Neural progenitor cell (in vitro differentiated cells): ENCODE measurements around the gene MKNK1. TPM values are rescaled to one million over a fixed set of nuclear protein-coding genes. Genes with fewer than 3 reads are reported as not detected.
A peak's percentile ranks its signal among the peaks of the same experiment; 100 is the strongest.

Experiments
- DNase-seq: peaks from one replicate; pipeline ENCODE4 v3.0.0-alpha.2; 2016; ENCODE audit warnings: low spot score
- H2AFZ ChIP-seq: fragments of 200-600 bp; sonication (generic); replicated peaks from 2 replicates; pipeline ENCODE4 v1.6.1; 2016; ENCODE audit warnings: antibody characterized with exemption
- H3F3A ChIP-seq: fragments of 200-600 bp; sonication (generic); 2 replicates; pipeline ENCODE4 v1.6.1; 2016; ENCODE audit warnings: antibody characterized with exemption, low read depth
- H3K27ac ChIP-seq: fragments of 200-600 bp; sonication (generic); 2 replicates; pipeline ENCODE4 v1.5.1; 2016; ENCODE audit warnings: mild to moderate bottlenecking
- H3K27me3 ChIP-seq: fragments of 200-600 bp; sonication (generic); 2 replicates; pipeline ENCODE4 v1.6.1; 2016; ENCODE audit warnings: mild to moderate bottlenecking, moderate library complexity
- H3K36me3 ChIP-seq: fragments of 200-600 bp; sonication (generic); 2 replicates; pipeline ENCODE4 v1.5.1; 2016
- H3K4me1 ChIP-seq: fragments of 200-600 bp; sonication (generic); 2 replicates; pipeline ENCODE4 v1.6.1; 2016; ENCODE audit warnings: mixed run types
- H3K4me2 ChIP-seq: fragments of 200-600 bp; sonication (generic); 2 replicates; pipeline ENCODE4 v1.6.1; 2016
- H3K4me3 ChIP-seq: fragments of 200-600 bp; sonication (generic); 2 replicates; pipeline ENCODE4 v1.5.1; 2016
- H3K79me2 ChIP-seq: fragments of 200-600 bp; sonication (generic); 2 replicates; pipeline ENCODE4 v1.6.1; 2016; ENCODE audit warnings: low read depth
- H3K9ac ChIP-seq: fragments of 200-600 bp; sonication (generic); 2 replicates; pipeline ENCODE4 v1.6.1; 2016
- H3K9me3 ChIP-seq: fragments of 200-600 bp; sonication (generic); 2 replicates; pipeline ENCODE4 v1.5.1; 2016; ENCODE audit warnings: low read depth
- H4K20me1 ChIP-seq: fragments of 200-600 bp; sonication (generic); 2 replicates; pipeline ENCODE4 v1.6.1; 2016; ENCODE audit warnings: low read depth
- H3K27ac Mint-ChIP-seq: 3 replicates; pipeline ENCODE4 v1.8.0; 2021; ENCODE audit warnings: mixed read lengths
- H3K27me3 Mint-ChIP-seq: 2 replicates; pipeline ENCODE4 v1.8.0; 2022; ENCODE audit warnings: low read depth, mild to moderate bottlenecking, inconsistent platforms, moderate library complexity, mixed read lengths; ENCODE audit not compliant: insufficient read depth
- H3K36me3 Mint-ChIP-seq: 3 replicates; pipeline ENCODE4 v1.8.0; 2021; ENCODE audit warnings: mixed read lengths
- H3K4me1 Mint-ChIP-seq: 3 replicates; pipeline ENCODE4 v1.8.0; 2021; ENCODE audit warnings: mixed read lengths
- H3K4me3 Mint-ChIP-seq: 3 replicates; pipeline ENCODE4 v1.8.0; 2021; ENCODE audit warnings: mild to moderate bottlenecking, moderate library complexity, mixed read lengths
- H3K9me3 Mint-ChIP-seq: 3 replicates; pipeline ENCODE4 v1.8.0; 2020; ENCODE audit warnings: mixed read lengths
- EZH2 ChIP-seq: fragments of 200-600 bp; sonication (generic); IDR thresholded peaks from 2 replicates; pipeline ENCODE4 v1.6.1; 2017; ENCODE audit warnings: antibody characterized with exemption, mild to moderate bottlenecking, moderate library complexity
- EZH2phosphoT487 ChIP-seq: fragments of 200-600 bp; sonication (generic); IDR thresholded peaks from 2 replicates; pipeline ENCODE4 v1.6.1; 2017; ENCODE audit warnings: antibody characterized with exemption
- total RNA-seq: library from RNA; depleted of rRNA; stranded (reverse); fragments of >200 nt; gene quantifications from 2 replicates; pipeline ENCODE4 v1.2.3, GENCODE V29; 2015; ENCODE audit warnings: low replicate concordance
- TF ChIP-seq, protein P1 (sequence below): fragments of 200-600 bp; sonication (generic); IDR thresholded peaks from 2 replicates; pipeline ENCODE4 v1.5.1; 2017; ENCODE audit warnings: antibody characterized with exemption, mild to moderate bottlenecking

Gene MKNK1
- total RNA-seq, 1 donor from 2014 or later: 10.5 TPM

DNA sequence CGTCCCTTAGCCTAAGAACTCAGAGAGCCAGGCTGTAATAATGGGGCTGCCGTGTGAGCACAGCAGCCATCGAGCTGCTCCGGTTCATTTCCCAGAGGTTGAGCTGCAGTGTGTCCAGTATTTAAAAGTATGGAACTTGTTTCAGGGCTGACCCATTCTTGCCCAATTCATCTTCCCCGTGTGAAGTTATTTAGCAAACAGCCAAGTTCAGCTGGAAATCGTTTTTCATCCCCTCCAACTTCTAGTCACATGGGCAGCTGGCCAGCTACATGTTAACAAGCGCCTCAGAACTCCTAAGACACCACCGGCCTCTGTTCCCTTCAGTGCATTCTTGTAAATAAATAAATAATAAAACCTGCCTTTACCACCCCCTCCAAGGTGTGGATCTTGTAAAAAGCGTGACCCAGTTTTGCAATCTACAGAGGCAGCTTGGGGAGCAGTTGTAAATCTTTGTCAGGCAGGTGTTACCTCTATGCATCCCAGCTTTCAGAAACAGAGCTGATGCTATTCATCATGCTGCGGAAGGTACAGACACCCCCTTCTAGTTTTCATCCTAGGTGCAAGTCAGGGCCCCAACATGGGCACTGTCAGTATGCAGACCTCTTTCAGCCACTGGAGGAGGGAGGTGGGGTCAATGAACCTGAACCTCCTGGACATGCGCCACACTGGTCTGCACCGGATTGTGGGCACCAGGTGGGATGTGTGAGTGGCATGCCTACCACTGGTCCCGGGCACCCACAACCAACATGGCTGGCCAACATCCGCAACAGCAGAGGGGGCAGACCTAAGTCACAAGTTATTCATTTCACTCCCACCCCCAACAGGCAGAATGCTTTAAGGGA is 34.0 kb downstream of the MKNK1 start:
- Histone ChIP-seq H3K27me3 (no peaks in the 10 kb centered on the region), H4K20me1 (peaks cover 4% of the 10 kb centered on the region), H3K9ac (no peak overlapping the region), H3K9me3 (no peaks in the 10 kb centered on the region), H3K4me3 (no peak overlapping the region), H3K27ac (no peak overlapping the region), H3K36me3 (no peaks in the 10 kb centered on the region), H2AFZ (no peak overlapping the region), H3F3A (peaks cover 33% of the 10 kb centered on the region), H3K4me2 (no peak overlapping the region), H3K4me1 (peaks cover 24% of the 10 kb centered on the region), H3K79me2 (no peaks in the 10 kb centered on the region)
- DNase-seq: no peak
- H3K9me3 Mint-ChIP-seq: no peaks in the 10 kb centered on the region
- no peak overlapping the region for H3K27ac Mint-ChIP-seq
- H3K36me3 Mint-ChIP-seq: peaks cover 5% of the 10 kb centered on the region
- H3K4me3 Mint-ChIP-seq: no peak overlapping the region
- TF ChIP-seq EZH2phosphoT487 (no peak), EZH2 (no peak)
- TF ChIP-seq, protein P1, sequence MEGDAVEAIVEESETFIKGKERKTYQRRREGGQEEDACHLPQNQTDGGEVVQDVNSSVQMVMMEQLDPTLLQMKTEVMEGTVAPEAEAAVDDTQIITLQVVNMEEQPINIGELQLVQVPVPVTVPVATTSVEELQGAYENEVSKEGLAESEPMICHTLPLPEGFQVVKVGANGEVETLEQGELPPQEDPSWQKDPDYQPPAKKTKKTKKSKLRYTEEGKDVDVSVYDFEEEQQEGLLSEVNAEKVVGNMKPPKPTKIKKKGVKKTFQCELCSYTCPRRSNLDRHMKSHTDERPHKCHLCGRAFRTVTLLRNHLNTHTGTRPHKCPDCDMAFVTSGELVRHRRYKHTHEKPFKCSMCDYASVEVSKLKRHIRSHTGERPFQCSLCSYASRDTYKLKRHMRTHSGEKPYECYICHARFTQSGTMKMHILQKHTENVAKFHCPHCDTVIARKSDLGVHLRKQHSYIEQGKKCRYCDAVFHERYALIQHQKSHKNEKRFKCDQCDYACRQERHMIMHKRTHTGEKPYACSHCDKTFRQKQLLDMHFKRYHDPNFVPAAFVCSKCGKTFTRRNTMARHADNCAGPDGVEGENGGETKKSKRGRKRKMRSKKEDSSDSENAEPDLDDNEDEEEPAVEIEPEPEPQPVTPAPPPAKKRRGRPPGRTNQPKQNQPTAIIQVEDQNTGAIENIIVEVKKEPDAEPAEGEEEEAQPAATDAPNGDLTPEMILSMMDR: no peak
- H3K27me3 Mint-ChIP-seq: peaks cover 2% of the 10 kb centered on the region
- peaks cover 21% of the 10 kb centered on the region for H3K4me1 Mint-ChIP-seq

DNA sequence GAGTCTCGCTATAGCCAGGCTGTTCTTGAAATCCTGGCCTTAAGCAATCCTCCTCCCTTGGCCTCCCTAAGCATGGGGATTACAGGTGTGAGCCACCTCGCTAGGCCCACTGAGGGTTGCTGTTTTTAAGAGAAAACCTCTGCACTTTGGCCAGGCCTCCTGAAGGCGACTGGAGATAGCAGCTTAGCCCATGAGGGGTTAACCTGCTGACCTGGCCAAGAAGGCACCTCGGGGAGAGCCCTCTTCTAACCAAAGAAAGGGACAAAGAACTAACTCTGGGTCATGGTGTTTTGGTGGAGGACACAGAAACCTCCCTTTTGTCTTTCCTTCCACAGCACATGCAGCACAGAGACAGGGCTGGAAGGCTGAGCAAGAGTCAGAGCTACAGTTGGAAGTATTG is 35.0 kb downstream of the MKNK1 start:
- Histone ChIP-seq H3K4me2 (peak overlapping the region; percentile 36), H4K20me1 (peaks cover 4% of the 10 kb centered on the region), H3K4me3 (no peak overlapping the region), H2AFZ (peak overlapping the region; percentile 7), H3K4me1 (peaks cover 18% of the 10 kb centered on the region), H3K79me2 (no peaks in the 10 kb centered on the region), H3K27ac (no peak overlapping the region), H3K27me3 (no peaks in the 10 kb centered on the region), H3F3A (peaks cover 23% of the 10 kb centered on the region), H3K9ac (no peak overlapping the region), H3K36me3 (no peaks in the 10 kb centered on the region), H3K9me3 (no peaks in the 10 kb centered on the region)
- Mint-ChIP-seq H3K9me3 (no peaks in the 10 kb centered on the region), H3K36me3 (peaks cover 8% of the 10 kb centered on the region), H3K27me3 (peaks cover 2% of the 10 kb centered on the region), H3K4me3 (no peak overlapping the region), H3K27ac (no peak overlapping the region), H3K4me1 (peaks cover 18% of the 10 kb centered on the region)
- TF ChIP-seq, protein P1: no peak
- TF ChIP-seq EZH2phosphoT487 (no peak), EZH2 (no peak)
- no peak for DNase-seq

DNA sequence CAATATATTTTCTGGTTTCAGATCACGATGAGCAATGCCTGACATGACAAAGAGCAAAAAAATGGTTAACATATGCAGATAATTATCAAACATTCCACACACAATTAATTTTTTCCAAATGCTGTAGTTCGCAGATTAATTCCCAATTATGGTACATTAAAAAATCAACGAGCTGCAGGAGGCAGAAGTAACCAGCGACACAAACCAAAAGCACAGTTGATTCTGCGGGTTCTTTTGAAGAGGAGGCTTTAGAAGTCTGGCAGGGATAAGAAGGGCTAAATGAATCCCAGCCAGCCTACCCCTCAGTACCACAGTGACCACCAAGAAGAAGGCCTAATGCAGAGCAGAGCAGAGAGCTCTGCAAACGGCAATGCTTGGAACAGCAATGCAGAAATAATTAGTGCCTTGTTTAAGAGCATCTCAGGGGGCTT is 35.6 kb downstream of the MKNK1 start:
- peak overlapping the region; percentile 36 for H3K4me2 ChIP-seq

More for the DNA sequence above, 35.6 kb downstream of the MKNK1 start:
- no peaks in the 10 kb centered on the region for H3K9me3 Mint-ChIP-seq
- Histone ChIP-seq H3K79me2 (no peaks in the 10 kb centered on the region), H2AFZ (no peak overlapping the region), H3K9ac (no peak overlapping the region), H3K27me3 (no peaks in the 10 kb centered on the region), H3K36me3 (no peaks in the 10 kb centered on the region), H3K4me1 (peaks cover 18% of the 10 kb centered on the region), H3K9me3 (no peaks in the 10 kb centered on the region), H3F3A (peaks cover 23% of the 10 kb centered on the region), H3K27ac (no peak overlapping the region), H4K20me1 (peaks cover 4% of the 10 kb centered on the region), H3K4me3 (no peak overlapping the region)
- peaks cover 8% of the 10 kb centered on the region for H3K36me3 Mint-ChIP-seq
- H3K4me3 Mint-ChIP-seq: no peak overlapping the region
- no peak overlapping the region for H3K27ac Mint-ChIP-seq
- peak; percentile 56 for DNase-seq
- peaks cover 18% of the 10 kb centered on the region for H3K4me1 Mint-ChIP-seq
- TF ChIP-seq, protein P1: no peak
- TF ChIP-seq EZH2 (no peak), EZH2phosphoT487 (peak; percentile 29)
- peaks cover 2% of the 10 kb centered on the region for H3K27me3 Mint-ChIP-seq
